HCT116 (cell line): ENCODE data around the gene SMIM36. TPM values are rescaled to one million over a fixed set of nuclear protein-coding genes. Genes with fewer than 3 reads are reported as not detected.

Experiments
- ATAC-seq: fragments of 200-7000 bp; cut with Tn5 transposase; 2 replicates; pipeline ENCODE4 v1.9.1; 2020; ENCODE audit warnings: mild to moderate bottlenecking, moderate library complexity
- BruUV-seq: library from RNA; stranded (reverse); fragments of 400-500 nt; replicated peaks from 2 replicates; lab custom pipeline; 2021; lab: Mats Ljungman, UMichigan
- CTCF ChIA-PET: fragments of 300-600 bp; sonication (Branson Sonifier 250); formaldehyde crosslinking; loops from one replicate; lab custom pipeline; 2021; ENCODE audit warnings: antibody characterized with exemption; lab: Charles Lee
- POLR2A ChIA-PET: fragments of 300-600, 350-600 bp; sonication (Branson Sonifier 250); formaldehyde crosslinking; loops from one replicate; lab custom pipeline; 2021; ENCODE audit warnings: antibody characterized with exemption; lab: Charles Lee
- RAD21 ChIA-PET, 2 experiments: fragments of 300-600 bp; sonication (Branson Sonifier 250); formaldehyde crosslinking; loops; one replicate each; lab custom pipeline; 2023; ENCODE audit warnings: low total read pairs in 2 of 2; ENCODE audit not compliant: uncharacterized antibody in 2 of 2, unreplicated experiment in 2 of 2, low non-redundant PET in 1 of 2; lab: Charles Lee
- DNase-seq: peaks from one replicate; pipeline ENCODE4 v3.0.0-alpha.2; 2010; ENCODE audit warnings: low read depth, low spot score
- H2AFZ ChIP-seq: fragments of 200-600 bp; shearing (Covaris generic), sonication (generic); 2 replicates; pipeline ENCODE4 v1.6.1; 2017; ENCODE audit warnings: low read depth, mixed run types, mixed read lengths, antibody characterized with exemption, low read length; ENCODE audit not compliant: poor library complexity, severe bottlenecking
- H3K27ac ChIP-seq: 2 replicates; pipeline ENCODE4 v1.5.1; 2012; ENCODE audit warnings: low read depth, low read length
- H3K27me3 ChIP-seq: fragments of 200-600 bp; sonication (generic); 2 replicates; pipeline ENCODE4 v1.6.1; 2016; ENCODE audit warnings: mixed run types, low read length, mixed read lengths; ENCODE audit not compliant: insufficient read depth
- H3K36me3 ChIP-seq, 2 experiments: fragments of 200-500 bp in 1 of 2; fragments of 200-600 bp in 1 of 2; sonication (Bioruptor generic) in 1 of 2; sonication (generic) in 1 of 2; 2 replicates each; pipeline versions ENCODE4 v1.5.1 to v1.6.1; 2014 to 2016; ENCODE audit warnings: low read length in 2 of 2, inconsistent platforms in 1 of 2, mixed read lengths in 1 of 2, mixed run types in 1 of 2; ENCODE audit not compliant: insufficient read depth in 2 of 2, control insufficient read depth in 1 of 2
- H3K4me1 ChIP-seq, 2 experiments: fragments of 200-600 bp in 1 of 2; sonication (generic) in 1 of 2; 2 replicates each; pipeline versions ENCODE4 v1.5.1 to v1.6.1; 2012 to 2017; ENCODE audit warnings: low read length in 2 of 2, inconsistent platforms in 1 of 2, mild to moderate bottlenecking in 1 of 2, mixed read lengths in 1 of 2, mixed run types in 1 of 2, moderate library complexity in 1 of 2; ENCODE audit not compliant: insufficient read depth in 2 of 2, control insufficient read depth in 1 of 2
- H3K4me2 ChIP-seq: fragments of 200-600 bp; sonication (generic); 2 replicates; pipeline ENCODE4 v1.6.1; 2017; ENCODE audit warnings: mixed run types, low read length, mixed read lengths
- H3K4me3 ChIP-seq, 2 experiments: fragments of 200-600 bp in 1 of 2; sonication (generic) in 1 of 2; replicated peaks in 1 of 2; 2 replicates each; pipeline ENCODE4 v1.5.1; 2011 to 2016; ENCODE audit warnings: low read length in 2 of 2, control low read depth in 1 of 2, low read depth in 1 of 2, mild to moderate bottlenecking in 1 of 2, mixed read lengths in 1 of 2, mixed run types in 1 of 2
- H3K79me2 ChIP-seq: fragments of 200-600 bp; sonication (generic); 2 replicates; pipeline ENCODE4 v1.6.1; 2017; ENCODE audit warnings: mild to moderate bottlenecking, mixed run types, low read length, moderate library complexity, mixed read lengths; ENCODE audit not compliant: insufficient read depth
- H3K9ac ChIP-seq: fragments of 200-600 bp; sonication (generic); 2 replicates; pipeline ENCODE4 v1.6.1; 2016; ENCODE audit warnings: low read length, mixed read lengths
- H3K9me2 ChIP-seq: fragments of 200-600 bp; sonication (generic), shearing (Covaris generic); 2 replicates; pipeline ENCODE4 v1.6.1; 2017; ENCODE audit warnings: mixed run types, mild to moderate bottlenecking, moderate library complexity; ENCODE audit not compliant: insufficient read depth
- H3K9me3 ChIP-seq, 2 experiments: fragments of 200-500 bp in 1 of 2; fragments of 200-600 bp in 1 of 2; sonication (Bioruptor generic) in 1 of 2; sonication (generic) in 1 of 2; 2 replicates each; pipeline ENCODE4 v1.6.1; 2014 to 2017; ENCODE audit warnings: low read length in 2 of 2, mixed read lengths in 2 of 2, inconsistent platforms in 1 of 2, low read depth in 1 of 2, mild to moderate bottlenecking in 1 of 2, mixed run types in 1 of 2, moderate library complexity in 1 of 2; ENCODE audit not compliant: control insufficient read depth in 1 of 2, insufficient read depth in 1 of 2
- H4K20me1 ChIP-seq: fragments of 200-600 bp; sonication (generic), shearing (Covaris generic); 2 replicates; pipeline ENCODE4 v1.6.1; 2017; ENCODE audit warnings: mixed run types, mild to moderate bottlenecking, moderate library complexity; ENCODE audit not compliant: insufficient read depth
- ATF3 ChIP-seq: IDR thresholded peaks from 2 replicates; pipeline ENCODE4 v1.6.1; 2012
- CBX3 ChIP-seq: IDR thresholded peaks from 2 replicates; pipeline ENCODE4 v1.6.1; 2012; ENCODE audit warnings: low read depth
- CEBPB ChIP-seq: IDR thresholded peaks from 2 replicates; pipeline ENCODE4 v1.6.1; 2012; ENCODE audit warnings: low read depth
- CTCF ChIP-seq, 3 experiments: fragments of 200-600 bp in 1 of 3; sonication (generic) in 1 of 3; IDR thresholded peaks in 2 of 3; conservative IDR thresholded peaks in 1 of 3; 2 replicates each; pipeline ENCODE4 v1.5.1; 2012 to 2017; ENCODE audit warnings: low read depth in 2 of 3, low read length in 2 of 3, antibody characterized with exemption in 1 of 3, borderline replicate concordance in 1 of 3, control low read depth in 1 of 3, mild to moderate bottlenecking in 1 of 3, mixed read lengths in 1 of 3, mixed run types in 1 of 3, moderate library complexity in 1 of 3; ENCODE audit not compliant: insufficient read depth in 1 of 3
- EGR1 ChIP-seq: IDR thresholded peaks from 2 replicates; pipeline ENCODE4 v1.6.1; 2012; ENCODE audit warnings: low read depth
- EZH2 ChIP-seq: fragments of 200-600 bp; sonication (generic); IDR thresholded peaks from 2 replicates; pipeline ENCODE4 v1.6.1; 2017; ENCODE audit warnings: antibody characterized with exemption, mixed run types
- EZH2phosphoT487 ChIP-seq: fragments of 200-600 bp; IDR thresholded peaks from 2 replicates; pipeline ENCODE4 v1.6.1; 2018; ENCODE audit warnings: antibody characterized with exemption, borderline replicate concordance
- FOSL1 ChIP-seq: IDR thresholded peaks from 2 replicates; pipeline ENCODE4 v1.6.1; 2012; ENCODE audit warnings: low read depth
- POLR2A ChIP-seq: IDR thresholded peaks from 2 replicates; pipeline ENCODE4 v1.7.0; 2011; ENCODE audit warnings: borderline replicate concordance; ENCODE audit not compliant: insufficient read depth, insufficient read length; ENCODE audit errors: extremely low read depth
- POLR2AphosphoS5 ChIP-seq: IDR thresholded peaks from 2 replicates; pipeline ENCODE4 v1.6.1; 2011; ENCODE audit warnings: mild to moderate bottlenecking, low read depth, low read length, moderate library complexity
- RAD21 ChIP-seq: IDR thresholded peaks from 2 replicates; pipeline ENCODE4 v1.6.1; 2012; ENCODE audit warnings: low read depth, mild to moderate bottlenecking
- SP1 ChIP-seq: IDR thresholded peaks from 2 replicates; pipeline ENCODE4 v1.6.1; 2012; ENCODE audit warnings: low read depth
- SRF ChIP-seq: IDR thresholded peaks from 2 replicates; pipeline ENCODE4 v1.6.1; 2012; ENCODE audit warnings: low read depth
- TCF7L2 ChIP-seq: IDR thresholded peaks from 2 replicates; pipeline ENCODE4 v1.7.0; 2011; ENCODE audit warnings: borderline replicate concordance, inconsistent platforms; ENCODE audit not compliant: insufficient read depth, insufficient read length; ENCODE audit errors: extremely low read depth
- YY1 ChIP-seq: IDR thresholded peaks from 2 replicates; pipeline ENCODE4 v1.6.1; 2011; ENCODE audit warnings: low read length, low read depth, moderate library complexity, mild to moderate bottlenecking; ENCODE audit not compliant: insufficient replicate concordance; ENCODE audit errors: extremely low read depth
- ZBTB33 ChIP-seq: IDR thresholded peaks from 2 replicates; pipeline ENCODE4 v1.6.1; 2011; ENCODE audit warnings: mild to moderate bottlenecking, low read length, moderate library complexity; ENCODE audit not compliant: insufficient replicate concordance; ENCODE audit errors: extremely low read depth
- intact Hi-C: fragments of 100-400 bp; cut with micrococcal nuclease; formaldehyde crosslinking; loops from 2 replicates; pipeline ENCODE4 v1.10.0; 2022
- total RNA-seq: library from RNA; stranded (reverse); gene quantifications from one replicate; pipeline ENCODE4 v1.2.1, GENCODE V29; 2021; ENCODE audit not compliant: unreplicated experiment
- TF ChIP-seq, protein P1 (sequence below): IDR thresholded peaks from 2 replicates; pipeline ENCODE4 v1.6.1; 2012; ENCODE audit warnings: low read depth

SMIM36 gene
- total RNA-seq, 1 experiment from 2014 or later, result 0.37 TPM

DNA sequence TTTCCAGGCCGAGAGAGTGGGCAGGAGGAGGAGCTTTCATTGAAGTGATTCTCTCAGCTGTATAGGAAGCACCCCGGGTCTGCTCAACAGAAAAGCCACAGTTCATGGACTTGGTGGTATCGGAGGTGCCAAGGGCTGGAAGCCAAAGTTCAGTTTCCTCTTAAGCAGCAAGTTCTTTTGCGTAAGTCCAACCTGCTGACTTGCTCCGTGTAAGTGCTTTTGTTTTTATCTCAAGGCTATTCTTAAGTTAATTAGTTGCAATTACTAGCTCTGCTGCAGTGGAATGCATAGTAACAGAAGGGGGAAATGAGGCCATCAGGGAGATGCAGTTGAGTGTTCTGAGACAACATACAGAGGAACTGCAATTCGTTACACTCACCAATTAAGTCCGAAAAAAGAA is 44.6 kb downstream of the SMIM36 start:
- Histone ChIP-seq H3K4me2 (no peak overlapping the region), H3K27ac (no peak overlapping the region), H4K20me1 (no peaks in the 10 kb centered on the region), H3K9me2 (no peaks in the 10 kb centered on the region), H3K4me1 (no peaks in the 10 kb centered on the region), H3K27me3 (no peaks in the 10 kb centered on the region), H3K36me3 (no peaks in the 10 kb centered on the region), H3K79me2 (no peaks in the 10 kb centered on the region), H3K4me3 (no peak overlapping the region), H3K9ac (no peak overlapping the region), H2AFZ (no peak overlapping the region), H3K9me3 (no peaks in the 10 kb centered on the region)
- RAD21 ChIA-PET, result no interaction called here
- POLR2A ChIA-PET, result no interaction called here
- TF ChIP-seq CEBPB (no peak), EZH2 (no peak), CBX3 (no peak), ATF3 (no peak), ZBTB33 (no peak), EZH2phosphoT487 (no peak), FOSL1 (no peak), CTCF (IDR thresholded peaks at IDR 0.05 in 2 of 3, conservative IDR thresholded peaks at IDR 0.05 in 1 of 3; ENCODE audit: borderline replicate concordance in 1 of 3, insufficient read depth in 1 of 3, low read depth in 2 of 3, low read length in 2 of 3) (no peak), EGR1 (no peak), SRF (no peak), YY1 (no peak), SP1 (no peak), RAD21 (no peak), POLR2AphosphoS5 (no peak), POLR2A (no peak), TCF7L2 (no peak)
- TF ChIP-seq, protein P1, sequence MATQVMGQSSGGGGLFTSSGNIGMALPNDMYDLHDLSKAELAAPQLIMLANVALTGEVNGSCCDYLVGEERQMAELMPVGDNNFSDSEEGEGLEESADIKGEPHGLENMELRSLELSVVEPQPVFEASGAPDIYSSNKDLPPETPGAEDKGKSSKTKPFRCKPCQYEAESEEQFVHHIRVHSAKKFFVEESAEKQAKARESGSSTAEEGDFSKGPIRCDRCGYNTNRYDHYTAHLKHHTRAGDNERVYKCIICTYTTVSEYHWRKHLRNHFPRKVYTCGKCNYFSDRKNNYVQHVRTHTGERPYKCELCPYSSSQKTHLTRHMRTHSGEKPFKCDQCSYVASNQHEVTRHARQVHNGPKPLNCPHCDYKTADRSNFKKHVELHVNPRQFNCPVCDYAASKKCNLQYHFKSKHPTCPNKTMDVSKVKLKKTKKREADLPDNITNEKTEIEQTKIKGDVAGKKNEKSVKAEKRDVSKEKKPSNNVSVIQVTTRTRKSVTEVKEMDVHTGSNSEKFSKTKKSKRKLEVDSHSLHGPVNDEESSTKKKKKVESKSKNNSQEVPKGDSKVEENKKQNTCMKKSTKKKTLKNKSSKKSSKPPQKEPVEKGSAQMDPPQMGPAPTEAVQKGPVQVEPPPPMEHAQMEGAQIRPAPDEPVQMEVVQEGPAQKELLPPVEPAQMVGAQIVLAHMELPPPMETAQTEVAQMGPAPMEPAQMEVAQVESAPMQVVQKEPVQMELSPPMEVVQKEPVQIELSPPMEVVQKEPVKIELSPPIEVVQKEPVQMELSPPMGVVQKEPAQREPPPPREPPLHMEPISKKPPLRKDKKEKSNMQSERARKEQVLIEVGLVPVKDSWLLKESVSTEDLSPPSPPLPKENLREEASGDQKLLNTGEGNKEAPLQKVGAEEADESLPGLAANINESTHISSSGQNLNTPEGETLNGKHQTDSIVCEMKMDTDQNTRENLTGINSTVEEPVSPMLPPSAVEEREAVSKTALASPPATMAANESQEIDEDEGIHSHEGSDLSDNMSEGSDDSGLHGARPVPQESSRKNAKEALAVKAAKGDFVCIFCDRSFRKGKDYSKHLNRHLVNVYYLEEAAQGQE, result no peak
- CTCF ChIA-PET, result interaction anchor here (1.5 kb wide), 1 partner anchor 48 kb away, joined by 3 read pairs; no protein-coding TSS in a partner anchor
- ATAC-seq, result no peak
- DNase-seq, result no peak
- intact Hi-C loops, result no loop called here
- no TSS peak for BruUV-seq
